AG04450 (cell line): Measurements from ENCODE around the gene CAVIN4. TPM values are rescaled to one million over a fixed set of nuclear protein-coding genes. Genes with fewer than 3 reads are reported as not detected.

Experiments used
- CTCF ChIA-PET: fragments of 300-600, 350-600 bp; formaldehyde crosslinking; extraction: SDS; loops from one replicate; lab custom pipeline; 2022; ENCODE audit warnings: antibody characterized with exemption, inconsistent platforms; lab: Charles Lee
- POLR2A ChIA-PET: fragments of 350-600 bp; formaldehyde crosslinking; extraction: SDS; loops from one replicate; lab custom pipeline; 2021; ENCODE audit warnings: antibody characterized with exemption, inconsistent platforms; lab: Yijun Ruan, JAX
- DNase-seq: peaks from one replicate; pipeline ENCODE4 v3.0.0-alpha.2; 2011; ENCODE audit warnings: low read depth, low spot score
- H3K27ac ChIP-seq: one replicate; pipeline ENCODE4 v1.5.1; 2012; ENCODE audit warnings: low read depth, low read length, control low read depth
- H3K27me3 ChIP-seq: one replicate; pipeline ENCODE4 v1.6.0; 2012; ENCODE audit warnings: low read length; ENCODE audit not compliant: control insufficient read depth, insufficient read depth
- H3K4me3 ChIP-seq: 2 replicates; pipeline ENCODE4 v1.5.1; 2011; ENCODE audit warnings: mild to moderate bottlenecking, low read depth, low read length, control low read depth
- H3K9me3 ChIP-seq: 2 replicates; pipeline ENCODE4 v1.5.1; 2012; ENCODE audit warnings: low read length; ENCODE audit not compliant: control insufficient read depth, insufficient read depth
- polyA plus RNA-seq: library from polyadenylated mRNA; depleted of rRNA; stranded (reverse); fragments of >200 nt; gene quantifications from 2 replicates; pipeline ENCODE4 v1.2.3, GENCODE V29; 2011; rRNA removed
- TF ChIP-seq, protein P1 (sequence below): IDR thresholded peaks from 2 replicates; pipeline ENCODE4 v1.5.1; 2011; ENCODE audit warnings: low read depth, low read length, control low read depth, inconsistent platforms

The CAVIN4 gene
- polyA plus RNA-seq, 1 experiment: 0.71 TPM

DNA sequence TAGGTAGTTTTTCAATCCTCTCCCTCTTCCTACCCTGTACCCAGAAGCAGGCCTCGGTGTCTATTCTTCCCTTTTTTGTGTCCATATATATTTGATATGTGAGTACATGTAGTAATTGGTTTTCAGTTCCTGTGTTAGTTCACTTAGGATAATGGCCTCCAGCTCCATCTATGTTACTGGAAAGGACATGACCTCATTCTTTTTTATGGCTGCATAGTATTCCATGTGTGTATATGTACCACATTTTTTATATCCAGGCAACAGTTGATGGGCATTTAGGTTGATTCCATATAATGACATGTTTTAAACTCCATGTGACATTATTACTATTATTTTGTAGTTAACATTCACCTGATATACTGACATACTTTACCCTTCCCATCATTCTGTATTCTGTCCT is 49.1 kb downstream of the CAVIN4 start:
- POLR2A ChIA-PET: no interaction called here
- CTCF ChIA-PET: no interaction called here
- Histone ChIP-seq H3K9me3 (no peaks in the 10 kb centered on the region), H3K27me3 (no peaks in the 10 kb centered on the region), H3K27ac (no peak overlapping the region), H3K4me3 (no peak overlapping the region)
- DNase-seq: no peak
- TF ChIP-seq, protein P1, sequence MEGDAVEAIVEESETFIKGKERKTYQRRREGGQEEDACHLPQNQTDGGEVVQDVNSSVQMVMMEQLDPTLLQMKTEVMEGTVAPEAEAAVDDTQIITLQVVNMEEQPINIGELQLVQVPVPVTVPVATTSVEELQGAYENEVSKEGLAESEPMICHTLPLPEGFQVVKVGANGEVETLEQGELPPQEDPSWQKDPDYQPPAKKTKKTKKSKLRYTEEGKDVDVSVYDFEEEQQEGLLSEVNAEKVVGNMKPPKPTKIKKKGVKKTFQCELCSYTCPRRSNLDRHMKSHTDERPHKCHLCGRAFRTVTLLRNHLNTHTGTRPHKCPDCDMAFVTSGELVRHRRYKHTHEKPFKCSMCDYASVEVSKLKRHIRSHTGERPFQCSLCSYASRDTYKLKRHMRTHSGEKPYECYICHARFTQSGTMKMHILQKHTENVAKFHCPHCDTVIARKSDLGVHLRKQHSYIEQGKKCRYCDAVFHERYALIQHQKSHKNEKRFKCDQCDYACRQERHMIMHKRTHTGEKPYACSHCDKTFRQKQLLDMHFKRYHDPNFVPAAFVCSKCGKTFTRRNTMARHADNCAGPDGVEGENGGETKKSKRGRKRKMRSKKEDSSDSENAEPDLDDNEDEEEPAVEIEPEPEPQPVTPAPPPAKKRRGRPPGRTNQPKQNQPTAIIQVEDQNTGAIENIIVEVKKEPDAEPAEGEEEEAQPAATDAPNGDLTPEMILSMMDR: no peak

DNA sequence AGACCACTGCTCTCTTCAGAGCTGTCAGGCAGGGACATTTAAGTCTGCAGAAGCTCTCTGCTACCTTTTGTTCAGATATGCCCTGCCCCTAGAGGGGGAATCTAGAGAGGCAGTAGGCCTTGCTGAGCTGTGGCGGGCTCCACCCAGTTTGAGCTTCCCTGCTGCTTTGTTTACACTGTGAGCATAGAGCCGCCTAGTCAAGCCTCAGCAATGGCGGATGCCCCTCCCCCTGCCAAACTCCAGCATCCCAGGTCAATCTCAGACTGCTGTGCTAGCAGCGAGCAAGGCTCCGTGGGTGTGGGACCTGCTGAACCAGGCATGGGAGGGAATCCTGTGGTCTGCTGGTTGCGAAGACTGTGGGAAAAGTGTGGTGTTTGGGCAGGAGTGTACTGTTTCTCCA is 59.9 kb downstream of the CAVIN4 start:
- POLR2A ChIA-PET: no interaction called here
- TF ChIP-seq, protein P1: no peak
- CTCF ChIA-PET: interaction anchor here (1.6 kb wide), 1 partner anchor 35 kb away, joined by 4 read pairs; no protein-coding TSS in a partner anchor
- H3K9me3 ChIP-seq: no peaks in the 10 kb centered on the region
- H3K27ac ChIP-seq: no peak overlapping the region
- H3K27me3 ChIP-seq: no peaks in the 10 kb centered on the region
- no peak overlapping the region for H3K4me3 ChIP-seq
- no peak for DNase-seq

Other genes starting within 250 kb of the CAVIN4 start
- 25.1 and 31.5 TPM in 2 replicates for gene TEX10, start 225.1 kb upstream of the CAVIN4 start, polyA plus RNA-seq
- gene MSANTD3, start 150.9 kb upstream of the CAVIN4 start, polyA plus RNA-seq: 53.6 and 63.1 TPM in 2 replicates
- gene TMEFF1, start 104.9 kb upstream of the CAVIN4 start, polyA plus RNA-seq: 0.32 and 0.45 TPM in 2 replicates